Measurements from ENCODE around the gene PPAT. TPM values are rescaled to one million over a fixed set of nuclear protein-coding genes. Genes with fewer than 3 reads are reported as not detected.

The PPAT gene
- total and polyA plus RNA-seq, 4 donors = 3.7 to 11.0 (median 5.7) TPM

- H3K4me1 ChIP-seq (ENCODE audit: control insufficient read depth in 4 of 4, insufficient read depth in 4 of 4, low read length in 3 of 4) = no peaks in the 10 kb centered on the region
- no peak overlapping the region for H3K27ac ChIP-seq (ENCODE audit: low read depth in 1 of 2, low read length in 2 of 2)
- H3K9ac ChIP-seq (ENCODE audit: low read depth in 1 of 2, low read length in 2 of 2) = no peak overlapping the region
- TF ChIP-seq RAD21 (IDR thresholded peaks at IDR 0.05) (peak; percentile 74 to 79), CTCF (IDR thresholded peaks at IDR 0.05; ENCODE audit: low read depth, low read length, missing input control) (peak; percentile 47), ZBTB33 (IDR thresholded peaks at IDR 0.05) (no peak)
- DNase-seq (ENCODE audit: low spot score) = peak; percentile 38
- H3K4me3 ChIP-seq (ENCODE audit: low read depth in 1 of 3, low read length in 3 of 3) = no peak overlapping the region
- no peaks in the 10 kb centered on the region for H3K9me3 ChIP-seq (ENCODE audit: control insufficient read depth in 4 of 4, low read length in 3 of 4)
- 61% methylated on average over 5 of the region's 5 CpGs for WGBS
- H3K27me3 ChIP-seq (ENCODE audit: control insufficient read depth in 4 of 4, insufficient read depth in 4 of 4, low read length in 3 of 4) = no peaks in the 10 kb centered on the region
- no peaks in the 10 kb centered on the region for H3K36me3 ChIP-seq (ENCODE audit: control insufficient read depth in 4 of 4, insufficient read depth in 3 of 4, low read depth in 1 of 4, low read length in 3 of 4)
Measured at GRCh38 chr4:56424697-56425514, 10.5 kb downstream of the PPAT start.

GRCh38 chr4:56424176-56424575 is 11.2 kb downstream of the PPAT start:
- Histone ChIP-seq H3K4me1 (ENCODE audit: control insufficient read depth in 4 of 4, insufficient read depth in 4 of 4, low read length in 3 of 4) (no peaks in the 10 kb centered on the region), H3K36me3 (ENCODE audit: control insufficient read depth in 4 of 4, insufficient read depth in 3 of 4, low read depth in 1 of 4, low read length in 3 of 4) (no peaks in the 10 kb centered on the region), H3K9ac (ENCODE audit: low read depth in 1 of 2, low read length in 2 of 2) (no peak overlapping the region), H3K27ac (ENCODE audit: low read depth in 1 of 2, low read length in 2 of 2) (no peak overlapping the region), H3K4me3 (ENCODE audit: low read depth in 1 of 3, low read length in 3 of 3) (no peak overlapping the region), H3K27me3 (ENCODE audit: control insufficient read depth in 4 of 4, insufficient read depth in 4 of 4, low read length in 3 of 4) (no peaks in the 10 kb centered on the region), H3K9me3 (ENCODE audit: control insufficient read depth in 4 of 4, low read length in 3 of 4) (no peaks in the 10 kb centered on the region)
- TF ChIP-seq MAX (IDR thresholded peaks at IDR 0.05) (no peak), FOXA2 (IDR thresholded peaks at IDR 0.05) (no peak), RXRA (IDR thresholded peaks at IDR 0.05) (no peak), TAF1 (conservative IDR thresholded peaks at IDR 0.05) (no peak), NR2F2 (IDR thresholded peaks at IDR 0.05) (no peak), SP1 (IDR thresholded peaks at IDR 0.05) (no peak), FOXA1 (IDR thresholded peaks at IDR 0.05) (no peak), HNF4G (IDR thresholded peaks at IDR 0.05) (no peak), JUND (IDR thresholded peaks at IDR 0.05) (no peak), ATF3 (IDR thresholded peaks at IDR 0.05) (no peak), CTCF (IDR thresholded peaks at IDR 0.05; ENCODE audit: low read depth, low read length, missing input control) (no peak), RAD21 (IDR thresholded peaks at IDR 0.05) (no peak), GABPA (IDR thresholded peaks at IDR 0.05 in 1 of 2, conservative IDR thresholded peaks at IDR 0.05 in 1 of 2) (no peak)
- no peak for DNase-seq (ENCODE audit: low spot score)
- WGBS = 93% methylated on average over 5 of the region's 5 CpGs
